ENCODE results near the gene PCGF6.
"Not testable (repeated sequence)": the region's sequence is repeated elsewhere in the genome, so short reads cannot be mapped to it uniquely, and the experiment has no call there.

Gene PCGF6, protein sequence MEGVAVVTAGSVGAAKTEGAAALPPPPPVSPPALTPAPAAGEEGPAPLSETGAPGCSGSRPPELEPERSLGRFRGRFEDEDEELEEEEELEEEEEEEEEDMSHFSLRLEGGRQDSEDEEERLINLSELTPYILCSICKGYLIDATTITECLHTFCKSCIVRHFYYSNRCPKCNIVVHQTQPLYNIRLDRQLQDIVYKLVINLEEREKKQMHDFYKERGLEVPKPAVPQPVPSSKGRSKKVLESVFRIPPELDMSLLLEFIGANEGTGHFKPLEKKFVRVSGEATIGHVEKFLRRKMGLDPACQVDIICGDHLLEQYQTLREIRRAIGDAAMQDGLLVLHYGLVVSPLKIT

DNA sequence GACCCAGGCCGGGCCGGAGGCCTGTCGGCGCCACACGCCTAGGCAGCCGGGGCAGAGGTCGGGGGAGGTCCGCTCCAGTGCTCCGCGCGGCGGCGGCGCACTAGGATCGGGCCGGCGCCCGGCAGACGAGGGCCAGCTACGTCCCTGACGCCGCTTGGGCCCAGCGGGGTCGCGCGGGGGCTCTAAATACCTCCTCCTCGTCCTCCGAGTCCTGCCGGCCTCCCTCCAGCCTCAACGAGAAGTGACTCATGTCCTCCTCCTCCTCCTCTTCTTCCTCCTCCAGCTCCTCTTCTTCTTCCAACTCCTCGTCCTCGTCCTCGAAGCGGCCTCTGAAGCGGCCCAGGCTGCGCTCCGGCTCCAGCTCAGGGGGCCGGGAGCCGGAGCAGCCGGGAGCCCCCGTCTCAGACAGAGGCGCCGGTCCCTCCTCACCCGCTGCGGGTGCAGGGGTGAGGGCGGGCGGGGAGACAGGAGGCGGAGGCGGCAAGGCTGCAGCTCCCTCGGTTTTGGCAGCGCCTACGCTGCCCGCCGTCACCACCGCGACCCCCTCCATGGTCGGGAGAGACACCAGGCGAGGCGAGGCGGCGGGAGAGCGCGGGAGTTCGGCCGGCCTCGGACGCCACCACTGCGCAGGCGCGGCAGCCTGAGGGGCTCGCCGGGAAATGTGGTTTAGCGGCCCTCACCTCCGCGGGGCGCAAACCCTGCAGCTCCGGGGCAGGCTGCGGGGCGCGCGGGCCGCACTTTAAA is at the start of gene PCGF6:
Gene PCGF6, minus strand, starts transcription at position 624 of the 744 bp plus-strand sequence. Its CDS starts 74 bp downstream, at position 550.
- peak; percentile 37 for DNase-seq (ENCODE audit: low read depth, low spot score)

DNA sequence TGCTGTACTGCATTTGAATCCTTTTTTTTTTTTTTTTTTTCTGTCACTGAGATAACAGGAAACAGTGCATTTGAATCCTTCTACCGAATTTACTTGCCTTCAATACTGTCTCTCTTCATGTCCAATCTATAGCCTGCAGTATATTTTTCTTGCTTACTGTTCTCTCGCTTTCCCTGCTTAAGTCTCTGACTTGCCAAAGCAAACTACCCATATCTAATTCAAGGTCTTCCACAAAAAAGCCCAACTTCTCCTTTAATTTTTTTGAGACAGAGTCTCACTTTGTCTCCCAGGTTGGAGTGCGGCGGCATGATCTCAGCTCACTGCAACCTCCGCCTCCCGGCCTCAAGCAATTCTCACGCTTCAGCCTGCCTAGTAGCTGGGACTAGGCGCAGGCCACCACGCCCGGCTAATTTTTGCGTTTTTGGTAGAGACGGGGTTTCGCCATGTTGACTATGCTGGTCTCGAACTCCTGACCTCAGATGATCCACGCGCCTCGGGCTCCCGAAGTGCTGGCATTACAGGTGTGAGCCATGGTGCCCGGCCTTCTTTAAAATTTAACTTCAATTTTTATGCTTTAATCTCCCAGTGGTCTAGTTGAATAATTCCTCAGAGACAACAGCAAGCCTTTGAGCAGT is 46.4 kb upstream of the PCGF6 start:
- no peak for DNase-seq (ENCODE audit: low read depth, low spot score)

DNA sequence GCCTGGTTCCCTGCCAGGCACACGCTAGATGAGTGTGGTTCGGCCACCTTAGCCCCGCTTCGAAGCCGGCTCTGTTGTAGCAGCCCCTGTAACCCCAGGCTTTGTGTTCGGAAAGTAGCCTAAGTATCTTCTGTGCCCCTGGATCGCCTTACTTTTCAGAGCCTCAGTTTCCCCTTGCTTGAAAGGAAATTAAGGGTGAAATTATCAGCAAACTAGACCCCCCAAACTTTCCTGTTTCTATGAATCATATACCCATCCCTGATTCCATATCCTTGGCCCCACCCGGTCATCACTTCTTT is 45.8 kb upstream of the PCGF6 start:
- no peak for DNase-seq (ENCODE audit: low read depth, low spot score)

DNA sequence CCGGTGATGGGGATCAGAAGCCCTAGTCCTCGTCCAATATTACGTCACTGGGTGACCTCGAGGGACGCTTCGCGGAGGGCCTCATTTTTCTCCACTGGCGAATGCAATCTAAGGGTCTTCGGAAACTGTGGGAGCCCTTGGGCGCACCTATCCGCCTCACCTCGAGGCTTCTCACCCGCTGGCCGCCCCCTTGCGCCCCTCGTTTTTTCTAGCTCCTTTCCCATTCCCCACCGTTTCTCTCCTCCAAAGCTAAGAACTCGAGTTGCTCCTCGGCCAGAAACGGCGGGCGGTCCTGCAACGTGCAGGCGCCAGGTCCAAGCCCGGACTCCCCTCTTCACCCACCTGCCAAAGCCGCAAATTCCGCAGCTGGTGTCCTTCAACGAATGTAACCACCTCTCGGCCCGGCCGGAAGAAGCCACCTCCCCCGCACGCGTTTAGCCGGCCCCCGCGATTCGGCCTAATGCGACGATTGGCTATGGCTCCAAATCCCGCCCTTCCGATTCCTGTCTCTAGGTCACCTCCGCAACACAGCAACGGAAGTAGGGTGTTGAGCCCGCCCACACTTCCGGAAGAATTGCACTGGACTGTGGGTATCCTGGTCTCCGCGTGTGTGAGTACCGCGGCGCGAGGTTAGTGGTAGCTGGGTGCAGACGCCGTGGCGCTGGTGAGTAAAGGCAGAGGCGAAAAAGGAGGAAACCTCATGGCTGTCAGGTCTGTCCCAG is 45.3 kb upstream of the PCGF6 start, which contains the start of the genes ATP5MK and PDCD11:
Gene ATP5MK, minus strand, starts transcription at position 409 of the 722 bp plus-strand sequence. CDS start 4,018 bp downstream, outside the sequence.
Gene PDCD11, plus strand, starts transcription at position 560 of the 722 bp plus-strand sequence. CDS start 1,801 bp downstream, outside the sequence.
- DNase-seq (ENCODE audit: low read depth, low spot score): peak; percentile 88

DNA sequence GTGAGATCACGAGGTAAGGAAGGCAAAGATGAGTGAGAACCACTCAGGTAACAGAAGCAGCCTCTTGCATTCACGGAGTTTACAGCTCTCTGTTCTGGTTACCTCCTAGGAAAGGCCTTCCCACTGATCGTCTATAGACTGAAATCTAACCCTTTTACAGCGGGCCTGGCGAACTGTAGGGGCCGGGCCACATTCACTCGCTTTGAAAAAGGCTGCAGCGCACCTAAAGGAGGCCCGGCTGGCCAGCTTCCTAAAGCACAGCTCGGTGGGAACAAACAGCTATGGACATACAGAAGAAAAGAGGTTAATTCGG is 44.8 kb upstream of the PCGF6 start:
- no peak for DNase-seq (ENCODE audit: low read depth, low spot score)

DNA sequence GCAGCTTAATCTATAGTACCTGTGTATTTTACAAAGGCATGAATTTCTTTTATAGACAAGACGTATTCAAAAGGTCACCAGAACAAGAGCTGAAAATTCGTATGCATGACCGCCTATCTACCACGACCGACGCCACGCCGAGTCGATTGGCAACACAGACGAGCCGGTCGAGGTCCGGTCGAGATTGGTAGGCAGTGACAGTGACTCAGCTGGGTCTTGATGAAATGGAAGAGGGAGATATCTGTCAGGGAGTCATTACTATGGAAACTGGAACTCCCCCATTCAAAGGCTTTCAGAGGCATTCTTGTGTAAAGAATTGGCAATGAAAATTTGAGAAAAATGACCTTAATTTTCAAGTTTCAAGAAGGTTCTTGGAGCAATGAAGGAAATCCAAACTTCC is 43.2 kb upstream of the PCGF6 start:
- DNase-seq (ENCODE audit: low read depth, low spot score): no peak

DNA sequence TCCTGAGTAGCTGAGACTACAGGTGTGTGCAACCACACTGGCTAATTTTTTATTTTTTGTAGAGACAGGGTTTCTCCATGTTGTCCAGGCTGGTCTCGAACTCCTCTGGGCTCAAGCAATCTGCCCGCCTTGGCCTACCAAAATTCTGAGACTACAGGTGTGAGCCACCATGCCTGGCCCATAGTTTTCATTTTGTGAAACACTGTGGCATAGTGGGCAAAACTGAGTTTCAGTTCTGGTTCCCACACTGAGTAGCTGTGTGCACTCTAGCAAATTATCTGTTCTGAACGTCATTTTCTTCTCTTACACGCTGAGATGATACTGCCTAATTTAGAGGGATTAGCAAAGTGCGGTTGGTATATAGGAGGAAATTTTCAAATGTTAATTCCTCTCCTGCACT is 31.8 kb upstream of the PCGF6 start:
- DNase-seq (ENCODE audit: low read depth, low spot score): no peak

DNA sequence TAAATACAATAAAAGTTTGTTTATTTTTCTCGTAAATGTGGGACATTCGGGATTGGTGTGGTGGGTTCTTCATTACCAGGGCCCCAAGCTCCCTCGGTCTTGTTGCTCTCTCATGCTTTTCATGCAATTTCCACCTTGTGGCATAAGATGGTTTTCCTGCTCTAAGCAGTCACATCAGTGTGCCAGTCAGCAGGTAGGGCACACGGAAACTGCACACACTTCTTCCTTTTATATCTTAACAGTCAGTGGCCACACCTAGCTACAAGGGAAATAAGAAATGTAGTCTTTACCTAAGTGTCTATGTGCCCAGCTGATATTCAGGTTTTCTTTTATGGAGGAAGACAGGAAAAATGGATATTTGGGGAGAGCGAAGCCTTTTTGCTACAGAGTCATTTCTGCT is 23.3 kb upstream of the PCGF6 start:
- DNase-seq (ENCODE audit: low read depth, low spot score): no peak

DNA sequence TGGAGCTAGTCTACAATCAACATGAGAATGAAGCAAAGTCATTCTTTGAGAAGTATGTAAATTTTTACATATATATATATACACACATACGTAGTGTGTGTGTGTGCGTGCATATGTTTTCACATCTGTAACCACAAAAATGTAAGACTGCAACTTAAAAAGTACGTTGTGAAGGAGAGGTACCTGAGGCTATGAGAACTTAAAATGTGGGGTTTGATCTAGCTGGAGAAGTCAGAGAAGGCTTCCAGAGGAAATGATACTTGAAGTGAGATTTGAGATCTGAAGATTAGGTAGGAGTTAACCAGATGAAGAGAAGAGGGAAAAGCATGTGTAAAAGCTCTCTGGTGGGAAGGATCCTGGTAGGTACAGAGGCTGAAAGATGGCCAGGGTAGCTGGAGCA is 22.6 kb upstream of the PCGF6 start:
- no peak for DNase-seq (ENCODE audit: low read depth, low spot score)

DNA sequence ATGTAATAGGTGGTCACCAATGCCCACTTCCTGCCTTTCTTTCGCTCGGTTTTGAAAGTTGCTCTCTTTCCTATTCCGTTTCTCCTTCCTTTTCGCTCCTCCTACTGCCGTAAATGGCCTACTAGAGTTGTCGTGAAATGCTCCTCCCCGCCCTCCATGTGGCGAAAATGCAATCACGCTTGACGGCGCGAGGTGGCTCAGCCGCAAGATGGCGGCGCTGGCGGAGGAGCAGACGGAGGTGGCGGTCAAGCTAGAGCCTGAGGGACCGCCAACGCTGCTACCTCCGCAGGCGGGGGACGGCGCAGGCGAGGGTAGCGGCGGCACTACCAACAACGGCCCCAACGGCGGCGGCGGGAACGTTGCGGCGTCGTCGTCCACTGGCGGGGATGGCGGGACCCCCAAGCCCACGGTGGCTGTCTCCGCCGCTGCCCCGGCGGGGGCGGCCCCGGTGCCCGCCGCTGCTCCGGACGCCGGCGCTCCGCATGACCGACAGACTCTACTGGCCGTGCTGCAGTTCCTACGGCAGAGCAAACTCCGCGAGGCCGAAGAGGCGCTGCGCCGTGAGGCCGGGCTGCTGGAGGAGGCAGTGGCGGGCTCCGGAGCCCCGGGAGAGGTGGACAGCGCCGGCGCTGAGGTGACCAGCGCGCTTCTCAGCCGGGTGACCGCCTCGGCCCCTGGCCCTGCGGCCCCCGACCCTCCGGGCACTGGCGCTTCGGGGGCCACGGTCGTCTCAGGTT is 17.0 kb upstream of the PCGF6 start, which contains the start of gene TAF5:
Gene TAF5, plus strand, starts transcription at position 195 of the 737 bp plus-strand sequence. Its CDS starts 14 bp downstream, at position 209.
- peak; percentile 89 for DNase-seq (ENCODE audit: low read depth, low spot score)

DNA sequence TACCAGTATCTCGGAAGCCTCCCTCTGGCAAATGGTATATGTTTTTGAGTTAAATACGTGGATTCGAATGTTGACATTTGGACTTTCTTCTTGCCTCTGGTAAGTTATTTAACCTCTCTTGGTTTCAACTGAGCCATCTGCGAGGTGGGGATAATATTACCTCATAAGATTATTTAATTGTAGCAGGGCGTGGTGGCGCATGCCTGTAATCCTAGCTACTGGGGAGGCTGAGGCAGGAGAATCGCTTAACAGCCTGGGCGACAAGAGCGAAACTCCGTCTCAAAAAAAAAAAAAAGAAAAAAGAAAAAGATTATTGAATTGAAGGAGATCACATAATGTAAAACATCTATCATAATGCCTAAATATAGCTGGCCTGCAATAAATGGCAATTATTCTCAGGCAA is 16.4 kb upstream of the PCGF6 start:
- DNase-seq (ENCODE audit: low read depth, low spot score): no peak

DNA sequence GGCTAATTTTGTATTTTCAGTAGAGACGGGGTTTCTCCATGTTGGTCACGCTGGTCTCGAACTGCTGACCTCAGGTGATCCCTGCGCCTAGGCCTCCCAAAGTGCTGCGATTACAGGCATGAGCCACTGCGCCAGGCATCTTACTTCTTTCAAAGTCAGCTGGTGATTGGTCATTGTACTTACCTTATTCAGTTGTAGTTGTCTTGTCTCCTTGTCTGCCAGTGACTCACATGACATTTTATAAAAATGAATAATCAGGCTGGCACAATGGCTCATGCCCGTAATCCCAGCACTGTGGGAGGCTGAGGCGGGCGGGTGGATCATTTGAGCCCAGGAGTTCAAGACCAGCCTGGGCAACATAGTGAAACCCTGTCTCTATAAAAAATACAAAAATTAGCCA is 9.9 kb upstream of the PCGF6 start:
- DNase-seq (ENCODE audit: low read depth, low spot score): not testable (repeated sequence)

DNA sequence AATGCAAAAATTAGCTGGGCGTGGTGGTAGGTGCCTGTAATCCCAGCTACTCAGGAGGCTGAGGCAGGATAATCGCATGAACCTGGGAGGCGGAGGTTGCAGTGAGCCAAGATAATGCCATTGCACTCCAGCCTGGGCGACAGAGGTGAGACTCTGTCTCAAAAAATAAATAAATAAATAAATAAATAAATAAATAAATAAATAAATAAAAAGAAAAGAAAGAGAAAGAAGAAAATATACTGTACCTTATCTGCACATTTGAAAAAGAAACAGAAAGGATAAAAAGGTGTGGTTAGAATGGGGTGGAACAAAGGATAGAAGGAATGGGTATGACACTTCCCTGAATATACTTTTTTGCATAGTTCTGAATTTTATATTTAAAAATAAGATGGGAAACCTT is 8.6 kb upstream of the PCGF6 start:
- DNase-seq (ENCODE audit: low read depth, low spot score): not testable (repeated sequence)

DNA sequence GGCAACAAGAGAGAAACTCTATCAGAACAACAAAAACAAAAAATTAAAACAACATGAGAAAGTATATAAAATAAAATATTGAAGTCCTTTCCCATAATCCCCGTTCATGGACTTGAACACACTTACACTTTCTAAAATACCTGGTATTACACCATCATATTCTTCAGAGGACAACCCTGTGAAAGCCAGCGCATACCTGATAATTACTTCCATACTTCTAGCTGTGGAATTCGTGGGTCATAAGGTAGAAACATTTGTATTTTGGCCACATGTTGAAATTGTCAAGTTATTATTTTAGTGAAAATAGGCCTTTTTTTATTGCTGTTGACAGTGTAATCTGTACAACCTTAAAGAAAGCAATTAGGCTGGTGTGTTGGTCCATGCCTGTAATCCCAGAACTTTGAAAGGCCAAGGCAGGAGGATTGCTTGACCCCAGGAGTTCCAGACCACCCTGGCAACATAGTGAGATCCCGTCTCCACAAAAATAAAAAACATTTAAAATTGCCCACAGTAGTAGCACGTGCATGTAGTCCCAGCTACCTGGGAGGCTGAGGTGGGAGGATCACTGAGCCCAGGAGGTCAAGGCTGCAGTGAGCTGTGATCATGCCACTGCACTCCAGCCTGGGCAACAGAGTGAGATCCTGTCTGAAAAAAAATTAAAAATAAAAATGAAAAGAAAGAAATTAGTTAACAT is 5.1 kb upstream of the PCGF6 start:
- DNase-seq (ENCODE audit: low read depth, low spot score): no peak

DNA sequence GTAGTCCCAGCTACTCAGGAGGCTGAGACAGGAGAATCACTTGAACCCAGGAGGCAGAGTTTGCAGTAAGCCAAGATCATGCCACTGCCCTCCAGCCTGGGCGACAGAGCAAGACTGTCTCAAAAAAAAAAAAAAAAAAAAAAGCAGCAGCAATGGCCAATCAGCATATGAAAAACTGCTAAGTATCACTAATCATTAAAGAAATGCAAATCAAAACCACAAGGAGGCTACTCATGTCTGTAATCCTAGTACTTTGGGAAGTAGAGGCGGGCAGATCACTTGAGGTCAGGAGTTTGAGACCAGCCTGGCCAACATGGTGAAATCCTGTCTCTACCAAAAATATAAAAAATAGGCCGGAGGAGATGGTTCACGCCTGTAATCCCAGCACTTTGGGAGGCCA is 3.6 kb upstream of the PCGF6 start:
- not testable (repeated sequence) for DNase-seq (ENCODE audit: low read depth, low spot score)

DNA sequence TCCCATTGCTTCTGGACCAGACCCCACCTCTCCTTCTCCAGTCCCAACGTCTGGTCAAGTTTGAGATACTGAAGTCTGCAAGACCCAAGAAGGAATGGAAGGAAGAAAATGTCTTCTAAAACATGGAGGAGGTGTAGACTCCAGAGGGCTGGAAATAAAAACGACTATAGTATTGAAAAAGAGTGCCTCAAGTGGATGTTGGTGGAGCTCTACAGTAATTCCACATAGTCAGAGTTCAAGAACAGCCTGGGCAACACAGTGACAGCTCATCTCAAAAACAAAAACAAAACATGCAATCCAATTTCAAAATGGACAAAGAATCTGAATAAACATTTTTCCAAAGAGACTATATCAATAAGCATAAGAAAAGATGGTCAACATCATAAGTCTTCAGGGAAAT is 2.3 kb upstream of the PCGF6 start:
- DNase-seq (ENCODE audit: low read depth, low spot score): no peak

DNA sequence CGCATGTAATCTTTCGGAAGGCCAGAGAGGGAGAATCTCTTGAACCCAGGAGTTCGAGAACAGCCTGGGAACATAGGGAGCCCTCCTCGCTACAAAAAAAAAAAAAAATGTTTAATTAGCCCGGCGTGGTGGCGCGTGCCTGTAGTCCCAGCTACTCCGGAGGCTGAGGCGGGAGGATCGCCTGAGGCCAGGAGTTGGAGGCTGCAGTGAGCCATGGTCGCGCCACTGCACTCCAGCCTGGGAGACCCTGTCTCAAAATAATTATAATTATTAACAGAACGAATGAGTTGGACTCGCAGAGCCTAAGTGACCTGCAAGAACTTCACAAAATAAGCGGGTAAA is 794 bp downstream of the PCGF6 start:
- no peak for DNase-seq (ENCODE audit: low read depth, low spot score)

DNA sequence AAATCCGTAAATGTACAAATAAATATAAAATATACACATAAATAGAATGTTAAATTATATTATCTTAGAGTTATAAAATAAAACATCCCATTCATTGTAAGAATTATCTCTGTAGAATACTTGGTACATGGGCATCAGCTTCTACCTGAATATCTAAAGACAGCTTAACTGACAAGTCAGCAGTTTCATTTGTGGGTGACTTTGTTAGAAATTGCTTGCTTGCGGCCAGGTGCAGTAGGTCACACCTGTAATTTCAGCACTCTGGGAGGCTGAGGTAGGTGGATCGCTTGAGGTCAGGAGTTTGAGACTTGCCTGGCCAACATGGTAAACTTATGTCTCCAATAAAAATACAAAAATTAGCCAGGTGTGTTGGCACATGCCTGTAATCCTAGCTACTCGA is 14.6 kb downstream of the PCGF6 start:
- no peak for DNase-seq (ENCODE audit: low read depth, low spot score)

DNA sequence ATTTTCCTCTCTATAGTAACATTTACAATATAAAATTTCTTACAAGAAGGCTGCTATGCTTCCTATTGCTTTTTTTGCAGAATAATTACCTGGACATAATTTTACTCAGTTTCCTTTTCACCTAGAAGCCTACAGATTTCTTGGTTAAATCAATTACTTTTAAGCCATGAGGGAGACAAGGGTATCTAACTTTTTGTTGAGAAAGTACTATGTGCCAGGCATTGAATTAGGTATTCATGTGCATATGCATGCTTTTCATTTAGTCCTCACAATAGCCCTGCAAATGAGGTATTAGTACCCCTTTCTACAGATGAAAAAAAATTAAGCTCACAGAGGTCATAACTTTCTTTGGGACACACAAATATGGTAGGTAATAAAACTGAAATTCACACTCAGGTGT is 16.4 kb downstream of the PCGF6 start:
- no peak for DNase-seq (ENCODE audit: low read depth, low spot score)

DNA sequence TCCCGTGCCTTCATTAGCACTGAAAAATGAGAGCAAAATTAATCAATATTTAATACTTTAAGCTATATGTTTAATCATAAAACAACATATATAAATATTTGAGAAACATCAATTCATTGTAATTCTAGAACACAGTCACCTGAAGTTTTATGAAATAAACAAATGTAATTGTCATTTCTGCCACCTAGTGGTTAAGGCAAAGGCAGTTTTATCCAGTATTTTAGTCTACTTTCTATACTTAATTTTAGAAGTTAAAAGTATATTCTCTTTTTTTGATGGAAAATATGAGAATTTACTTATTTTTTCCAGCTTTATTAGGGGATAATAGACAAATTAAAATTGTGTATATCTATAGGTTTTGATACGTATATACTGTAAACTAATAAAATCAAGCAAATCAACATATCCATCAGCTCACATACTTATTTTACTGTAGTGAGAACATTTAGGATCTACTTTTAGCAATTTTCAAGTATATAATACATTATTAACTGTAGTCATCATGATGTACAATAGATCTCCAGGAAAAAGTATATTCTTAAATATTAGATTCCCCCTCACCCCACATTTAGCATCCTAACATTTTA is 16.9 kb downstream of the PCGF6 start:
- no peak for DNase-seq (ENCODE audit: low read depth, low spot score)

Measured in smooth muscle cell of the brain vasculature (primary cell).